Measurements from ENCODE around the gene CAND1. TPM values are rescaled to one million over a fixed set of nuclear protein-coding genes. Genes with fewer than 3 reads are reported as not detected.

CAND1 gene
- total and polyA plus RNA-seq, 8 donors: 9.6 to 73.8 (median 43.3) TPM

DNA sequence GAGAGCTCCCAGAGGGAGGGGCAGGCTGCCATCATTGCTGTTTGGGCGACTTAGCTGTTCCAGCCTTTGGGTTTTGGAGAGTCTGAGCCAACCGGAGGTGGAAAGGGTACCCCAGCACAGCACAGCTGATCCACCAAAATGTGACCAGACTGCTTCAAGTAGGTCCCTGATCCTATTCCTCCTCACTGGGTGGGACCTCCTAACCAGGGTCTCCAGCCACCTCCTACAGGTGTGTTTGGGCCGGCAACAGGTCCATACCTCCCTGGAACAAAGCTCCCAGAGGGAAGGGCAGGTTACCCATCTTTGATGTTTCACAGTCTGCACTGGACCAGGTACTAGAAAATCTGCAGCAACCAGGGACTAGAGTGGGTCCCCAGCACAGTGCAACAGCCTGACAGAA lies 53.8 kb downstream of the CAND1 start:
- intact Hi-C loops (cut with DNase I): no loop called here
- Histone ChIP-seq H3K9me3 (no peaks in the 10 kb centered on the region), H3K27me3 (no peaks in the 10 kb centered on the region), H3K36me3 (no peaks in the 10 kb centered on the region), H3K27ac (no peak overlapping the region), H3K4me1 (no peaks in the 10 kb centered on the region), H3K4me3 (no peak overlapping the region)
- DNase-seq (peak in 1 of 6 donors; percentile 23), ATAC-seq (no peak), FAIRE-seq (no peak)
- 96 to 97% methylated on average over 3 of the region's 3 CpGs for WGBS, 2 donors
- TF ChIP-seq, protein P1, sequence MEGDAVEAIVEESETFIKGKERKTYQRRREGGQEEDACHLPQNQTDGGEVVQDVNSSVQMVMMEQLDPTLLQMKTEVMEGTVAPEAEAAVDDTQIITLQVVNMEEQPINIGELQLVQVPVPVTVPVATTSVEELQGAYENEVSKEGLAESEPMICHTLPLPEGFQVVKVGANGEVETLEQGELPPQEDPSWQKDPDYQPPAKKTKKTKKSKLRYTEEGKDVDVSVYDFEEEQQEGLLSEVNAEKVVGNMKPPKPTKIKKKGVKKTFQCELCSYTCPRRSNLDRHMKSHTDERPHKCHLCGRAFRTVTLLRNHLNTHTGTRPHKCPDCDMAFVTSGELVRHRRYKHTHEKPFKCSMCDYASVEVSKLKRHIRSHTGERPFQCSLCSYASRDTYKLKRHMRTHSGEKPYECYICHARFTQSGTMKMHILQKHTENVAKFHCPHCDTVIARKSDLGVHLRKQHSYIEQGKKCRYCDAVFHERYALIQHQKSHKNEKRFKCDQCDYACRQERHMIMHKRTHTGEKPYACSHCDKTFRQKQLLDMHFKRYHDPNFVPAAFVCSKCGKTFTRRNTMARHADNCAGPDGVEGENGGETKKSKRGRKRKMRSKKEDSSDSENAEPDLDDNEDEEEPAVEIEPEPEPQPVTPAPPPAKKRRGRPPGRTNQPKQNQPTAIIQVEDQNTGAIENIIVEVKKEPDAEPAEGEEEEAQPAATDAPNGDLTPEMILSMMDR (IDR thresholded peaks at IDR 0.05): no peak

DNA sequence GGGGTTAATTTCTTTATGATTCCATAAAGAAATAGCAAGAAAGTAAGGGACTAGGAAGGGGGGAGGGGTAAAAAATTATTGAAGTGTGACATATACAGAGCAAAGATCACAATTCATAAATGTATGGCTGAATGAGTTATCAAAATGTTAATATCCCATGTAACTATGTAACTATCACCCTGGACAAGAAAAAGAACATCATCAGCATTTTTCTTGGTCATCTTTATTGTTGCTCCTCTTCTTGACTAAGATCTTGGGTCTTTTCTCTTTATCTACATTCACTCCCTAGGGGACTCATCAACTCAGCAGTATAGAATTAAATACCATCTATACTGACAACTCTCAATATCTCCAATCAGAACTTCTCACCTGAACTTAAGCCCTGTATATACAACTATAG lies 57.5 kb downstream of the CAND1 start:
- TF ChIP-seq, protein P1 (IDR thresholded peaks at IDR 0.05): no peak
- no peak overlapping the region for H3K4me3 ChIP-seq
- H3K27me3 ChIP-seq: no peaks in the 10 kb centered on the region
- no peak overlapping the region for H3K27ac ChIP-seq
- no peak for ATAC-seq
- no peaks in the 10 kb centered on the region for H3K36me3 ChIP-seq
- H3K4me1 ChIP-seq: no peaks in the 10 kb centered on the region
- FAIRE-seq: no peak
- no peaks in the 10 kb centered on the region for H3K9me3 ChIP-seq
- intact Hi-C loops (cut with DNase I): no loop called here
- DNase-seq: no peak

DNA sequence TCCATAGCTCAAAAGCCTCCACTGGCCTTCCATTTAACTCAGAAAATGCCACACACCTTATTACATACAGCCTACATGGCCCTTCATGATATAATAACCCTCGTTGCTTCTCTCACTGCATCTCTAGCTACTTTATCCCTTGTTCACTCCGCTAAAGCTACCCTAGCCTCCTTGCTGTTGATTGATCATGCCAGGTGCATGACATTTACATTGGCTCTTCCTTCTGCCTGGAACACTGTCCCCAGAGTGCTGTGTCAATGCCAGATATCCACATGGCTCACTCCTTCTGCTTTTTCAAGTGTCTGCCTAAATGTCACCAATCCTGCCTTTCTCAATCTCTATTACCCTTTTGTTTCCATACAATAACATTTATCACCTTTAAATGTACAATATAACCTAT lies 58.3 kb downstream of the CAND1 start:
- 58 to 77% methylated on average over 2 of the region's 2 CpGs for WGBS, 2 donors
- no peaks in the 10 kb centered on the region for H3K36me3 ChIP-seq
- no peak for FAIRE-seq
- no peak for DNase-seq
- no peak overlapping the region for H3K27ac ChIP-seq
- no peaks in the 10 kb centered on the region for H3K4me1 ChIP-seq
- TF ChIP-seq, protein P1 (IDR thresholded peaks at IDR 0.05): no peak
- no peaks in the 10 kb centered on the region for H3K27me3 ChIP-seq
- no peaks in the 10 kb centered on the region for H3K9me3 ChIP-seq
- ATAC-seq: no peak
- intact Hi-C loops (cut with DNase I): no loop called here
- no peak overlapping the region for H3K4me3 ChIP-seq

DNA sequence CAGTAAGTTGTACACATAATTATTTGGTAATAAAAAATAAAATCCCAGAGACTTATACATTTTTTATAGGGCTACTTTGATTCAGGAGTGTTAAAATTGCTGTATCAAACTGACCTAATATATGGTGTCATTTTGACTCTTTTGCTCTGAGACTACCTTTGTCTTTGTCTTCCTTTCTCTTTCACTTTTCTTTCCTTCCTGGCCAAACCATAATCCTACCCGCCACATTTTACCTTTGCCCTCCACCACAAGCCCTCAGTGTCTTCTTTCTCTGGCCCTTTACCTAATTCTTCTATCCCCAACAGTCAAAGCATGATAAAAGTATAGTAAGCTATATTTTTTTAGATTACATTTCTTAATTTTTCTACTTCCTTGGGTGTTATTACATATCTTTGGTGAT lies 62.0 kb downstream of the CAND1 start:
- 88 to 100% methylated on average over 1 of the region's 1 CpG for WGBS, 2 donors
- FAIRE-seq (no peak), ATAC-seq (no peak)

GRCh38 chr12:67331828-67332227 lies 62.7 kb downstream of the CAND1 start:
- intact Hi-C loops (cut with DNase I): no loop called here
- Histone ChIP-seq H3K27ac (no peak overlapping the region), H3K4me1 (no peaks in the 10 kb centered on the region), H3K9me3 (no peaks in the 10 kb centered on the region), H3K36me3 (no peaks in the 10 kb centered on the region), H3K4me3 (no peak overlapping the region), H3K27me3 (no peaks in the 10 kb centered on the region)
- FAIRE-seq: no peak
- TF ChIP-seq, protein P1 (IDR thresholded peaks at IDR 0.05): no peak
- no peak for ATAC-seq
- DNase-seq: no peak

More for the DNA sequence above, 62.0 kb downstream of the CAND1 start:
- H3K27ac ChIP-seq: no peak overlapping the region
- no peaks in the 10 kb centered on the region for H3K9me3 ChIP-seq
- DNase-seq: no peak
- H3K27me3 ChIP-seq: no peaks in the 10 kb centered on the region
- no peak overlapping the region for H3K4me3 ChIP-seq
- no peaks in the 10 kb centered on the region for H3K4me1 ChIP-seq
- H3K36me3 ChIP-seq: no peaks in the 10 kb centered on the region
- TF ChIP-seq, protein P1 (IDR thresholded peaks at IDR 0.05): no peak
- intact Hi-C loops (cut with DNase I): no loop called here
